Heart left ventricle (tissue), 13 donors: ENCODE measurements around the gene ZNF620.

ENCODE experiments used
- CTCF ChIP-seq, 12 donors: fragments of 200-600 bp; sonication (generic) in 4 of 12; IDR thresholded peaks; one replicate each; pipeline versions ENCODE4 v1.5.0 to v1.8.0; 2018 to 2022; ENCODE audit warnings: antibody characterized with exemption in 12 of 12, mild to moderate bottlenecking in 5 of 12
- POLR2A ChIP-seq, 2 donors: fragments of 450-650 bp; IDR thresholded peaks; one replicate each; pipeline ENCODE4 v1.6.1; 2017; ENCODE audit warnings: antibody characterized with exemption in 2 of 2, mild to moderate bottlenecking in 2 of 2, moderate library complexity in 2 of 2
- donor health status: ischemic (EF 13 %, LVEDD 7.1; RV severe dilation, severe dysfunction).
- donor health status: DM: no; HTN: yes; CAD: no.
- donor health status: DM: no; HTN: no; CAD: no.
- donor health status: ischemic (EF 25% LVEDD 6.9; RV normal size, moderate dysfunction).
- donor health status: ischemic (EF 25% LVEDD 5.7; RV mildly dilated, moderate dysfunction).
- donor health status: ischemic (EF 35%, LVEDD 5.7; RV mildly dilated, moderate dysfunction).
- donor health status: nonischemic (EF 11% LVEDD 7.7; RV severe dilation, severe dysfunction).
- donor health status: DM: yes; HTN: yes; CAD: no.
- donor health status: PGD.
- donor health status: ischemic (EF 29% LVEDD 5.4; RV normal size, mild dysfunction).
- donor health status: nonischemic (EF 23%, LVEDD 6.1; RV moderate dilation, normal function).

GRCh38 chr3:40521254-40521653 is 15.4 kb downstream of the ZNF620 start:
- TF ChIP-seq POLR2A (IDR thresholded peaks at IDR 0.05) (no peak), CTCF (IDR thresholded peaks at IDR 0.05) (no peak)
